ENCODE data around the gene NELL1. TPM values are rescaled to one million over a fixed set of nuclear protein-coding genes. Genes with fewer than 3 reads are reported as not detected.

The NELL1 gene
- total and polyA plus RNA-seq, 2 donors (not counting 3 experiments of a cell fraction or from before 2014, with no cell fraction given): not detected

- Histone ChIP-seq H3K27ac (ENCODE audit: insufficient read depth, low read depth, low read length) (no peak overlapping the region), H3K27me3 (ENCODE audit: control insufficient read depth in 2 of 2, insufficient read depth in 2 of 2, low read length in 2 of 2) (no peaks in the 10 kb centered on the region), H3K9me1 (replicated peaks; ENCODE audit: control insufficient read depth, extremely low read depth, insufficient read depth, low read length) (no peaks in the 10 kb centered on the region), H4K20me1 (replicated peaks; ENCODE audit: control insufficient read depth, extremely low read depth, insufficient read depth, low read length) (no peaks in the 10 kb centered on the region), H3K79me2 (ENCODE audit: control insufficient read depth, insufficient read depth, low read length) (no peaks in the 10 kb centered on the region), H3K4me3 (replicated peaks in 1 of 3; ENCODE audit: insufficient read depth in 1 of 3, low read depth in 1 of 3, low read length in 3 of 3) (no peak overlapping the region), H3K4me2 (ENCODE audit: insufficient read depth, low read length) (no peak overlapping the region), H3K9me3 (replicated peaks; ENCODE audit: control insufficient read depth, insufficient read depth, low read length) (no peaks in the 10 kb centered on the region), H3K4me1 (ENCODE audit: control insufficient read depth, extremely low read depth, insufficient read depth, low read length) (no peaks in the 10 kb centered on the region), H2AFZ (ENCODE audit: low read depth, low read length) (no peak overlapping the region), H3K9ac (replicated peaks; ENCODE audit: extremely low read depth, insufficient read depth, low read length) (no peak overlapping the region), H3K36me3 (ENCODE audit: control insufficient read depth in 2 of 2, extremely low read depth in 1 of 2, insufficient read depth in 2 of 2, low read length in 2 of 2) (no peaks in the 10 kb centered on the region)
- TF ChIP-seq MAX (IDR thresholded peaks at IDR 0.05; ENCODE audit: insufficient read depth, insufficient read length) (no peak), JUN (IDR thresholded peaks at IDR 0.05; ENCODE audit: borderline replicate concordance, insufficient read depth, insufficient read length, low read depth) (no peak), EZH2 (IDR thresholded peaks at IDR 0.05; ENCODE audit: borderline replicate concordance, low read depth, low read length, severe bottlenecking) (no peak), MYC (IDR thresholded peaks at IDR 0.05; ENCODE audit: low read depth, low read length) (no peak), GATA2 (IDR thresholded peaks at IDR 0.05; ENCODE audit: insufficient read depth, insufficient read length, low read depth, low read length) (no peak), POLR2A (IDR thresholded peaks at IDR 0.05; ENCODE audit: low read depth, low read length) (no peak)
- BruUV-seq (replicated peaks): no TSS peak
- DNase-seq (ENCODE audit: low read depth, low spot score) (no peak), FAIRE-seq (no peak)
- ChIA-PET POLR2A (no interaction called here), CTCF (no interaction called here)
- dilution Hi-C loops (cut with MboI; ENCODE audit: extremely low pct_ligation_motif_present, low sequenced_read_pairs): no loop called here
- intact Hi-C loops (cut with micrococcal nuclease): no loop called here
Measured at GRCh38 chr11:21258414-21258813, 589.0 kb downstream of the NELL1 start.

GRCh38 chr11:21260101-21260500 is 590.7 kb downstream of the NELL1 start:
- Histone ChIP-seq H3K79me2 (ENCODE audit: control insufficient read depth, insufficient read depth, low read length) (no peaks in the 10 kb centered on the region), H4K20me1 (replicated peaks; ENCODE audit: control insufficient read depth, extremely low read depth, insufficient read depth, low read length) (no peaks in the 10 kb centered on the region), H2AFZ (ENCODE audit: low read depth, low read length) (no peak overlapping the region), H3K4me2 (ENCODE audit: insufficient read depth, low read length) (no peak overlapping the region), H3K36me3 (ENCODE audit: control insufficient read depth in 2 of 2, extremely low read depth in 1 of 2, insufficient read depth in 2 of 2, low read length in 2 of 2) (no peaks in the 10 kb centered on the region), H3K9me1 (replicated peaks; ENCODE audit: control insufficient read depth, extremely low read depth, insufficient read depth, low read length) (no peaks in the 10 kb centered on the region), H3K4me1 (ENCODE audit: control insufficient read depth, extremely low read depth, insufficient read depth, low read length) (no peaks in the 10 kb centered on the region), H3K9me3 (replicated peaks; ENCODE audit: control insufficient read depth, insufficient read depth, low read length) (peaks cover 2% of the 10 kb centered on the region), H3K27ac (ENCODE audit: insufficient read depth, low read depth, low read length) (no peak overlapping the region), H3K9ac (replicated peaks; ENCODE audit: extremely low read depth, insufficient read depth, low read length) (no peak overlapping the region), H3K4me3 (replicated peaks in 1 of 3; ENCODE audit: insufficient read depth in 1 of 3, low read depth in 1 of 3, low read length in 3 of 3) (no peak overlapping the region), H3K27me3 (ENCODE audit: control insufficient read depth in 2 of 2, insufficient read depth in 2 of 2, low read length in 2 of 2) (no peaks in the 10 kb centered on the region)
- dilution Hi-C loops (cut with MboI; ENCODE audit: extremely low pct_ligation_motif_present, low sequenced_read_pairs) (no loop called here), intact Hi-C loops (cut with micrococcal nuclease) (no loop called here)
- BruUV-seq (replicated peaks): no TSS peak
- ChIA-PET POLR2A (no interaction called here), CTCF (no interaction called here)
- DNase-seq (ENCODE audit: low read depth, low spot score) (no peak), FAIRE-seq (no peak)
- TF ChIP-seq EZH2 (IDR thresholded peaks at IDR 0.05; ENCODE audit: borderline replicate concordance, low read depth, low read length, severe bottlenecking) (no peak), JUN (IDR thresholded peaks at IDR 0.05; ENCODE audit: borderline replicate concordance, insufficient read depth, insufficient read length, low read depth) (no peak), MYC (IDR thresholded peaks at IDR 0.05; ENCODE audit: low read depth, low read length) (no peak), MAX (IDR thresholded peaks at IDR 0.05; ENCODE audit: insufficient read depth, insufficient read length) (no peak), FOS (IDR thresholded peaks at IDR 0.05; ENCODE audit: borderline replicate concordance, insufficient read depth, low read length) (no peak), CTCF (IDR thresholded peaks at IDR 0.05; ENCODE audit: extremely low read depth in 1 of 2, insufficient read depth in 1 of 2, low read depth in 1 of 2, low read length in 2 of 2) (no peak), GATA2 (IDR thresholded peaks at IDR 0.05; ENCODE audit: insufficient read depth, insufficient read length, low read depth, low read length) (no peak), POLR2AphosphoS5 (IDR thresholded peaks at IDR 0.05; ENCODE audit: insufficient read depth, low read depth, low read length) (no peak)

Measured in endothelial cell of umbilical vein (primary cell).